Amniotic stem cell (primary cell): ENCODE data around the gene BMP10.

Experiments used
- DNase-seq: peaks from one replicate; lab custom pipeline; 2025; lab: John Stamatoyannopoulos, UW

Gene BMP10, protein sequence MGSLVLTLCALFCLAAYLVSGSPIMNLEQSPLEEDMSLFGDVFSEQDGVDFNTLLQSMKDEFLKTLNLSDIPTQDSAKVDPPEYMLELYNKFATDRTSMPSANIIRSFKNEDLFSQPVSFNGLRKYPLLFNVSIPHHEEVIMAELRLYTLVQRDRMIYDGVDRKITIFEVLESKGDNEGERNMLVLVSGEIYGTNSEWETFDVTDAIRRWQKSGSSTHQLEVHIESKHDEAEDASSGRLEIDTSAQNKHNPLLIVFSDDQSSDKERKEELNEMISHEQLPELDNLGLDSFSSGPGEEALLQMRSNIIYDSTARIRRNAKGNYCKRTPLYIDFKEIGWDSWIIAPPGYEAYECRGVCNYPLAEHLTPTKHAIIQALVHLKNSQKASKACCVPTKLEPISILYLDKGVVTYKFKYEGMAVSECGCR

GRCh38 chr2:68871159-68871764, at the start of gene BMP10:
BMP10 (minus strand) TSS chr2:68871397; CDS start chr2:68871358, 39 bp downstream.
- no peak for DNase-seq

DNA sequence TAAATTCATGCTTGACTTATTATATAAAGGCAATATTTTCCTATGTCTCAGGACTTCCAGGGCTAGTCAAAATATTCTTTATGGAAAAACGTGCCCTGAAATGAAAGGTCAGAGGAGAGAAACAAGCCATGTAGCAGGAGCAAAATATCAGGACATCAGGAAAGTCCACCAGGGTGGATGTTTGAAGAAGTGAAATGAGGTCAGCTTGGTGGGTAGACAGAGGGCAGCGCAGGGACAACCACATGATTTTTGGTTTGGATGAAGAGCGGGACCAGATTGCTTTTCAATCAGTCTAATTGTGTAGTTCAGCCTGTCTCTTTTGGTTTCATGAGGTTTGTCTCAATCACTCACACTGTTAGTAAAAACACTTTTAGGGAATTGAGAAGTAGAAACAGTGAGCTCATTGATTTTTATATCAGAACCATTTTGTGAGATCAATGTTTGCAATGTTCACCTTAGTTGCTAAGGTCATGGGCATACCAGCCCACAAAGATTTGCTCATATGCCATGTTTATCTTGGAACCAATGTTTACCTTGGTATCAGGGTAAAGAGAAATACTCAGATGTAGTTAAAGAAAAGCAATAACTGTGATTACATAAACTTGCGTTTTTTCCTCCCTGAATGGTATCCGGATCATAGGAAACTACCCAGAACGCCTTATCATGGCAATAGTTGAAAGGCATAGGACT, 49.4 kb upstream of the BMP10 start:
- no peak for DNase-seq

GRCh38 chr2:68918497-68918896, 47.3 kb upstream of the BMP10 start:
- no peak for DNase-seq

GRCh38 chr2:68917034-68917718, 46.0 kb upstream of the BMP10 start:
- no peak for DNase-seq

- DNase-seq = no peak
Observed at GRCh38 chr2:68916226-68916625, 45.0 kb upstream of the BMP10 start.

- no peak for DNase-seq
Observed at GRCh38 chr2:68915393-68915792, 44.2 kb upstream of the BMP10 start.

- DNase-seq = no peak
Observed at GRCh38 chr2:68913359-68913758, 42.2 kb upstream of the BMP10 start.

DNA sequence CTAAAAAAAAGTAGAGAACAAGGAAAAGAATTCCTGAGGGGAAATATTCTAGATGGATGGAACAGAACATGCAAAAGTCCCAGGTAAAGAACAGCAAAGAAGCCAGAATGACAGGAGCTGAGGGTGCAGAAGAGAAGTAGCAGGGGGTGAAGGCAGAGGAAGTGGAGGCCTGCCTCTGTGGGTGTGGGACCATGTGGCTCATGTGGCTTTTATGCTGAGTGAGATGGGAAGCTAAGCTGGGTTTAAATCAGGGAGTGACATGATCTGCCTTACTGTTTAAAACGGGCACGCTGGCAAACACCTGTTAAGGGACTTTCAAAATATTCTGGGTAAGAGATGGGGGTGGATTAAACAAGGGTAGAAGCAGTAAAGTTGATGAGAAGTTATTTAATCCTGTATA, 41.5 kb upstream of the BMP10 start:
- DNase-seq = no peak

- no peak for DNase-seq
Observed at GRCh38 chr2:68912111-68912510, 40.9 kb upstream of the BMP10 start.

GRCh38 chr2:68911709-68912108, 40.5 kb upstream of the BMP10 start:
- no peak for DNase-seq

GRCh38 chr2:68911246-68911645, 40.0 kb upstream of the BMP10 start:
- no peak for DNase-seq

- peak; percentile 65 for DNase-seq
Observed at GRCh38 chr2:68909793-68910674, 38.8 kb upstream of the BMP10 start.

GRCh38 chr2:68908392-68908970, 37.3 kb upstream of the BMP10 start:
- DNase-seq = no peak

DNA sequence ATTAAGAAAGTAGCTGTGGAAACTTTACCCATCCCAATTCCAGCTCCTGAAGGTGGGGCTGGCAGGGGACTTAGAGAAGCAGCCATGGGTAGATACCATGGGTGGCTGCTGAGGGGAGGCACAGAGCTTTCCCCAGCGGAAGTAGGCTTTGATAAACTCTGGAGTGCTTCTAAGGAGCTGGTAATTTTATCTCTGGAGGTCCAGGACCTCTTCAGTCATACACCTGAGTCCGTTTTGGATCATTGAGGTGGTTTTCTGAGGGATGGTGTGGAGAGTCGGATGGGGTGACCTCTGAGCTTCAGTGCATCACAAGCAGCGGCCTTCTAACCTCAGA, 36.7 kb upstream of the BMP10 start:
- DNase-seq = no peak

GRCh38 chr2:68907232-68907919, 36.2 kb upstream of the BMP10 start:
- DNase-seq = no peak

DNA sequence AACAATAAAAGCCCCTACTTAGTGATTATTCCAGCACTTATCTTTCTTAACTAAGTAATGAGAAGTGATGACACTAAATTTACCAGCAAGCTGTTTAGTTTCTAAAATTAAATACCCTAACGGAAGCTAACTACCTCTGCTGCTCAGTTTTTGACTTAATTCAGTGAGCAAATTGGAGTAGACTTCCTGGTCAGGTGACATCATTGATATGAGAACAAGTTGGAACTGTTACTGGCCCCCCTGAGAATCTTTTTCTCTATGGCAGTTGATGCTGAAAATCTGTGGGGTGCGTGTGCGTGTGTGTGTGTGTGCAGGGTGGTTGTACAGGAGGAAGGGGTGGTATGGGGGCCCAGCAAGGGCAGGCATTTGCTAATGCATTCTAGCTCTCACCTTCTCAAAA, 35.5 kb upstream of the BMP10 start:
- DNase-seq = no peak

- no peak for DNase-seq
Observed at GRCh38 chr2:68905116-68905515, 33.9 kb upstream of the BMP10 start.

- DNase-seq = no peak
Observed at GRCh38 chr2:68901561-68901960, 30.4 kb upstream of the BMP10 start.

- DNase-seq = no peak
Observed at GRCh38 chr2:68901199-68901514, 30.0 kb upstream of the BMP10 start.

- no peak for DNase-seq
Observed at GRCh38 chr2:68900496-68901198, 29.4 kb upstream of the BMP10 start.
